ENCODE data around the gene PAM.

PAM gene

DNA sequence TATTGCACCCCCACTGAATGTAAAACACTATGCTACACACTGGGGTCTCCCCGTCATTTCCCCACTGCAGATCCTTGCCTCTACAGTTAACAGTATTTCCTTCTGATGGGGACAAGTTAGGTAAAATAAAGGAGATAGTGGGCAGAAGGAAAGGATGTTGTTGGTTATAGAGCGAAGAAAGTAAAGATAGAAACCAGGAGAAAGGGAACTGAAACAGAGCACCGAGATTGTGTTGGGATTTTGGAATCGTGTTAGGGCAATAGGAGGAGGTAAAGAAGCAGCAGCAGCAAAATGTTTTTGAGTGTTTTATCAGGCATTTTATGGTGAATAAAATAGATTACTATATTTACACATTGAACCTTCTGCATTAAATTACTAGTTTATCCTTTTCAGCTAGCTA lies 60.0 kb downstream of the PAM start:
- DNase-seq (ENCODE audit: low read depth) = no peak

DNA sequence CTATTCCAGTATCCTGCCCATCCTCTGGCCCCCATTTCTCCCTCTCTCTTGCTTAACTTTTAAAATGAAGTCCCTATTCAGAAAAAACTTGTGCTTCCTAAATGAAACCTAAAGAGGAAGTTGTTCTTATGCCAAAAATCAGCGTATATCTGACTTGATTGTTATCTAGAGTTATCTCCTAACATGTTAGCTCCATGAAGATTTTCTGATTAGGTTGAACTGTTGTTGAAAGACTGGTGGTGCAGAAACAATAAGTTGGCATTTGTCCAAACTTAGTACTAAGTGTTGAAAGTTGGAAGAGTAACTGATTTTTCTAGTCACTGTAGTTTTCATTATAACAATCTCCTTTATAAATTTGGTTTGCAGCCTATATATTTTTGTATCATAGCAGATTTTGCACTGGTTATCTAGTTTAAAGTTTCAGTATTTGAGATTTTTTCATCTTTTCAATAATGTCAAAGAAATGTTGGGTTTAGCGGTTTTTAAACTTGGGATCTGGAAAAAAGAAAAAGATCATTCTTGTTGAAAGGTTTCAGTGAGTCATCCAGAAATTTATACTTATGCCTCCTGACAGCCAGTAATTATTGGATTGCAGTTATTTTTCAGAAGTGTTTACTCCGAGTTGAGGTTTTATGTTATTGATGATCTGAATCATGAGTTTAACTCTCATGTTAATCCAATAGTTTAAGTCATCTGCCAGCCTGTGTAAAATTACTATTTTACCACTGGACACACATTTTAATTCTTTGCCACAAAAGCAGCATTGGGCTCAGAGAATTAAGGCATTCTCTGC lies 60.6 kb downstream of the PAM start:
- DNase-seq (ENCODE audit: low read depth) = no peak

DNA sequence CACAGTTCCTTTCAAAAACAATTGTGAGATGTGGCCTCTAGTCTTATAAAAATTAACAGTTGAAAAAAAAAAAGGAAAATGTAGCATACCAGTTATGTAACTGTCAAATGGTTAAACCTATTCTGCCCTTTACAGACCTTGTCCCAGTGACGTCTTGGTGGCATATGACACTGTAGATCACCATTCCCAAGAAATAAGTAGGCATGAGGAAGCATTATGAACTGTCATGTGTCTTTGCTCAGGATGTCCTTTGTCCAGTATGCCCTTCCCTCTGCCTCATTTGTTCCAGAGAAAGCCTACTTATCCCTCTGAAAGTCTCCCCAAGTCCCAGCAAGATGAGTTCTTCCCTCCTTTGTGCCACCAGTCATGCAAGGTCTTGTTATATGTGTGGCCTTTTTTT lies 63.2 kb downstream of the PAM start:
- no peak for DNase-seq (ENCODE audit: low read depth)

DNA sequence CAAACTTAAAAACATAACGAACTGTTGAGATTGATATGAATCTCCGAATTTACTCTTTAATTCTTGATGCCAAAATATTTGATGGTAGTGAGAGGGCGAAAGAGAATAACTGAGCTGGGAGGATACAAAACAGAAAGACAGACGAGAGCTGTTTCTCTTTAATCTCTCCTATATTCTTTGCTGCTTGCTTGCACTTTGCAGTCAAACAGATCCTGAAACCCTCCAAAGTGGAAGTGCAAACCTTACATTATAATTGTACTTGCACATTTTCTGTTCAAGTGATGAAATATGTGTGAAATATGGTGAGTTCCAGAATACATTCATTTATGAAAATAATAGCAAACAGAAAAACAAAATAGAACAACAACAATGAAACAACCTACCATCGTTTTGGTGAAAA lies 63.8 kb downstream of the PAM start:
- DNase-seq (ENCODE audit: low read depth) = no peak

DNA sequence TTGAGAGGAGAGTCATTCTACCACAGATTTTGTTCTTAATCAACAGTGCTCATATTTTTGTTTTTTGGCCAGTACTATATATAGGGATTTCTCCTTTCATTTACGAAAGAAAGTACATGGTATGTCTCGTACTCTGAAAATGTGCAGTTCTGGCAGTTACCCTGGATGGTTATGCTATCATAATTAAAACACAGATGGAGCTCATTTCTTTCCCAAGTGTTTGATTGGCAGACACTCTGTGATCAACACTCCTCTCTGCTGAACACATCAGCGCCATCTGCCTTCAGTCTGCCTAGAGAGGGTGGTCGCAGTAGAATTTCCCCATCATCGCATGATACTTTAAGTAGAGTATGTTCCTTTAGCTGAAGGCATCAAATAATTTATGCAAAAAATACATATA lies 64.5 kb downstream of the PAM start:
- no peak for DNase-seq (ENCODE audit: low read depth)

DNA sequence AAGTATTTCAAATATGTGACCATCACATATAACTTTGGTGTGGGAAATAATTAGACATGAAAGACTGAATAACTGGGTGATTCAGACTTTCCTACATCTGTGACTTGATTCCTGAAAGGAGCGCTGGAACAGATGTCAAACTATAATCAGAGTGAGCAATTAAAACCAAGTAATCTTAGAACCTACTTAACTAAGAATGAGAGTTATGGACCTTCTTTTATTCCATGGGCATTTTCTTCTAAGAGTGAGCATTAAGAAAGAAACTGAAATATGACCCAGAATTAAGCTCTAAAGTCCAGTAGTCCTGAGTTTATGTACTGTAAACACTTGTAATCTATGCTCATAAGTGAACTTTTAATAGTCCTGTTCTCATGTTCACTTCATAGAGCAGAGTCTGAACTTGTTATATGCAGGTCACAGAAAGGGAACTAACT lies 68.4 kb downstream of the PAM start:
- DNase-seq (ENCODE audit: low read depth) = no peak

DNA sequence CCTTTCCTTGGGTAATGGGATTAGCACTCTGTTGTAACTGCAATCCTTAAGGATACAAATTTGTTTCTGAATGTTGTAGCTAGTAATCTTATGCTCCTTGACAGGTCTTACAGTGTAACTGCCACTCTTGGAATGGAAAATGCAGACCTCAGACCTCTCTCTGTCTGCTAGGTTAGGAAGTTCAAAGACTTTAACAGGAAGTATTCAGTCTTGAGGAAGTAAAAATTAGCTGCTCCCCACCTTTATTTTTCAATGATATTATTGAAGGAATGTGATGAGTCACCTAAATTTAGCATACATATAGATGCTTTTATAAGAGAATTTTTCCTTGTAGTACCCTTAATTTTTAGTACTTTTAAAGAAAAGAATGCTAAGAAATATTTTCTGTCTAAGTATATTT lies 71.5 kb downstream of the PAM start:
- DNase-seq (ENCODE audit: low read depth) = no peak

DNA sequence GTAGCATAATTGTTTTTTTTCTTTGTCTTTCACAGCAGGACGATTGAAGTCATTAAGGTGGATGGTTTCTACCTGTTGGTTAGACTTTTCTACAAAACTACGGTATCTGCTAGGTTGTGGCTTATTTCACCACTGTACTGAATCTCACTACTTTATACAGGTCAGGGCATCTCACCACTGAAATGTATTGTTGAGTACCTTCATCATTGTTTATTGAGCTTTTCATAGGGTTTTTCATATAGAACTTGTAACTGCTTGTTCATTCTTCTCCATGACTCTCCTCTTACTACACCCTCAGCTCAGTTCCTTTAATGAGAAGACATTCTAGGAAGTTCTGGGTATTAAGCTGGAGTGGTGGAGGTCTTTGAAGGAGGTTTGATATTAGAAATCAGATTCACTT lies 75.1 kb downstream of the PAM start:
- DNase-seq (ENCODE audit: low read depth) = no peak

DNA sequence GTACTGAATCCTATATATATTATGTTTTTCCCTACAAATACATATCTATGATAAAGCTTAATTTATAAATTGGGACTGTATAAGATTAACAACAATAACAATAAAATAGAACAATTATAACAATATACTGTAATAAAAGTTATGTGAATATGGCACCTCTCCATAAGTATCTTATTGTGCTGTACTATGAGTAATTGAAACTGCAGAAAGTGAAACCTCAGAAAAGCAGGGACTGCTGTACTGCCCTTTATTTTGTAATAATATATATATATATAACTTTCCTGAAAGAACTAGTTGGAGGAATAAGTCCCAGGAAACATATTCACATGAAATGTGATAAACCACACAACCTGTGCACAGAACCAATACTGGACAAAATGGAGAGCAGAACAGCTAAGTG lies 77.3 kb downstream of the PAM start:
- no peak for DNase-seq (ENCODE audit: low read depth)

DNA sequence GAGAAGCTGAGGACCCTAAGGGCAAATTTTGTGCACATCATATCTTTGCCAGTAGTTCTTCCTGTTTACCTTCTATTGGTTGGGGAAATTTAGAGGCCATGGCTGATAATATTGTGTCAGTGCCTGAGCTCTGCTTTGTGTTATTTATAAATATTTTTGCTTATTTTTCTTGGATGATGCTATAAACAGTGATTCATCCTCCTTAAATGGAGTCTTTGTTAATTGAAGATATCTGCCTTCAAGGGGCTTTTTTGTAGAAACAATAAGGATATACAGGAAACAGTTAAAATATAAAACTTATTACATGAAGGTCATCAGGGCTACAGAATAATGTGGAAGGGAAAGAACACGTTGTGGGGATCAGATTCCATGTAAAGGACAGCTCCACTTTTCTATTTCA lies 78.0 kb downstream of the PAM start:
- no peak for DNase-seq (ENCODE audit: low read depth)

DNA sequence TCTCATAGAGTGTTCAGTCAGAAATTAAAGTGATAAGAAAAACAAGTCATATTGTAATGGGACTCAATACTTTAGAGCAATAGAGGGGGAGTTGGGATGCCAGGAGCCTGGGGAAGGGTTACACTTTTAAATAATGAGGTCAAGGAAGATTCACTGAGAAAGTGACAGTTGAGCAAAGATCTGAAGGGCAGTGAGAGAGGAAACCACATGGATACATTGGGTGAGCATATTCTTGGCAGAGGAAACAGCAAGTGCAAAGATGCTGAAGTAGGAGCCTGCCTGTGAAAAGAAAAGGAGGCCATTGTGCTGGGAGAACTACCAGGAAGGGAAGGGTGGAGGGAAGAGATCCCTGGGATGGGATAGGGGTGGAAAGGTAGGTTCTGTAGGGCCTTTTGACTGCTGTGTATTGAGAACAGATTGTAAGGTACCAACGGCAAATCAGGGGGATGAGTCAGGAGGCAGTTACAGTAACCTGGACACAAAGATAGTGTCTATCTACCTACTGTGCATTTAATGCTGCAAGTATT lies 79.4 kb downstream of the PAM start:
- no peak for DNase-seq (ENCODE audit: low read depth)

DNA sequence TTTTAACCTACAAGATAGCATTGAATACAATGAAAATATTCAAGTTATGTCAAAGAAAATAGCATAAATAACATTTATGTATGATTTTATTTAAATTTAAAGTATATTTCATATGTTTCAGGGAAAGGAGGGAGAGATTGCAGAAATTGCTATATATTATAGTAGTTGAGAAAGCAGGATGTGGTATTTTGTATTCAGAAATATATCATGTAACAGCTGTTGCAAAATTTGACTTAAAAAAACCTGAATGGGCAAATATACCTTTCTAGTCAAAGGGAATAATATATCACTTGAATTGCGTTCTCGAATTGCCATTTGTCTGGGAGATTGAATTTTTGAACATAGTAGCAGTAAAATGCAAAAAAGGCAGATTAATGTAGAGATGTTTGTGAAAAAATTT lies 80.6 kb downstream of the PAM start:
- DNase-seq (ENCODE audit: low read depth) = no peak

DNA sequence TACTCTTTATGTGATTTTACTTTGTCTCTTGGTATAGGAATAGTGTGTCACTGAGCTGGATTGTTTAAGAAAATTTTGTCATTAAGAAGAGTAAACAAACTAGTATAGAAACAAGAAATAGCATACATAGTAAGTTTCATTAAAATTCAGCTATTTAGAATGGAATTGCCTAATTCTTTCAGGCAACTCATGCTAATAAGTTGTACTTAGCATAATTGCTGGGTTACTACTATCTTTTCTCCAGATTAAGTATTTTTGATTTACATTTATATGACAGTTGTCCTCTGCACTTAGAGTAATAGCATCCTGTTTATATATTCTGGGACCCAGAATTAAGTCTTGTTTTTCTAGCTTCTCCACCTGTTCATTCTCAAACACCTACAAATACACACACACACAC lies 85.9 kb downstream of the PAM start:
- DNase-seq (ENCODE audit: low read depth) = no peak

DNA sequence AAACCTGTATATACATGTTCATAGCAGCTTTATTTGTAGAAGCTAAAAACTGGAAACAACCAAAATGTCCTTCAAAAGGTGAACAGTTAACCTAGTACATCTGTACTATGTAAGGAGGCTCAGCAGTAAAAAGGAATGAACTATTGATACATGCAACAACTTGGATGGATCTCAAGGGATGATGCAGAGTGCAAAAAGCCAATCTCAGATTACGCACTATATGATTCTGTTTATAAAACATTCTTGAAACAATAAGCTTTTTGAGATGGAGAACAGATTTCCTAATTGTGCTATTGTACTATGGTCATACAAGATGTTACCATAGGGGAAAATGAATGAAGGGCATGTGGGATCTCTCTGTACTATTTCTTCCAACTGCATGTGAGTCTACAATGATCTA lies 88.9 kb downstream of the PAM start:
- no peak for DNase-seq (ENCODE audit: low read depth)

DNA sequence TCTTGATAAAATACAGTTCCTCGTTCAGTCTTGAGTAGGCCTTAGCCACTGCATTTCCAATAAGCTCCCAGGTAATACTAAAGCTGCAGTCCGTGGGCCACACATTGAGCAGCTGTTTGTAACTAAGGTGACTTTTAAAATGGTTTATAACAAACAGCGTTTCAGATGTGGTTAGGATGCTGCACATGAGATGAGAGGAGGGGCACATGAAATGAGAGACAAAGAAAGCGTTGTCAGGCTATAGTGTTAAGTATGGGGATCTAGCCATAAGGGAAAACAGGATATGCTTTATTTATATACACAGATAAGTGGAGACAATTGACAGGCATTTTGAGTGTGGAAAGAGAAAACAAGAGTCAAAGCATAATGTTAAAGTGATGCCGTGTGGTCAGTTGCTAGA lies 89.9 kb downstream of the PAM start:
- no peak for DNase-seq (ENCODE audit: low read depth)

DNA sequence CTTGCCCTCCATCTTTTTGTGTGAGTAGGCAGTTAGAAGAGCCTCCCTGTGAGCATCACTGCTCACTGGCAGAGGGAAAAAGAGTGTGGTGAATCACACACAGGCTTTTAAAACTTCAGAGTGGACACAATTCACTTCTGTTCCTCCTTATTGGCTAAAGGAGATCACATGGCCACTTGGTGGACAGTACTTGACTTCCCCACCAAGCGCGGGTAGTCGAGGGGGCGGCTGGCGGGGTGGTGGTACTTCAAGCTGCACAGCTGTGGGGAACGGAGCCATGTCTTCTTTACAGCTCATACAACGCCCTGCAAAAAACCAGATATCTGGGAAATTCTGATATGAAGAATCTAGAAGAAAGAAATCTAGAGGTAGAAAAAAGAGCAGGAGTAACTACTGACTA lies 95.4 kb downstream of the PAM start:
- DNase-seq (ENCODE audit: low read depth) = no peak

DNA sequence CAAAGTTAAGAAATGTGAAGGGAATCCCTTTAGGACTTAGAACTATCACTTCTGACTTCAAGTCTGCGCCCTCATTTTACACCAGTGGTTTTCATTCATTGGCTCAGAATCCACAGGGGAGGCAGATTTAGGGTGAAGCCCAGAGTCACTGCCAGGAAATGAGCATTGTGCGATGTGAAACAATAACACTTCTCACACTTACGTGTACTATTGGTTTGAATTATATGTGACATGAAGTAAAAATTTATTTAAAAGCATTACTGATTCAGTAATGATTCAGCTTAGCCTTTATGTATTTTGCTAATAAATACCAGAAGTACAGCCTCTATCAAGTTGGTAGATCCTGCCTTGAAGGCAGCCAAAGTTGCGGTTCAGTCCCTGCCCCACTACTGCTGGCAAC lies 98.6 kb downstream of the PAM start:
- no peak for DNase-seq (ENCODE audit: low read depth)

DNA sequence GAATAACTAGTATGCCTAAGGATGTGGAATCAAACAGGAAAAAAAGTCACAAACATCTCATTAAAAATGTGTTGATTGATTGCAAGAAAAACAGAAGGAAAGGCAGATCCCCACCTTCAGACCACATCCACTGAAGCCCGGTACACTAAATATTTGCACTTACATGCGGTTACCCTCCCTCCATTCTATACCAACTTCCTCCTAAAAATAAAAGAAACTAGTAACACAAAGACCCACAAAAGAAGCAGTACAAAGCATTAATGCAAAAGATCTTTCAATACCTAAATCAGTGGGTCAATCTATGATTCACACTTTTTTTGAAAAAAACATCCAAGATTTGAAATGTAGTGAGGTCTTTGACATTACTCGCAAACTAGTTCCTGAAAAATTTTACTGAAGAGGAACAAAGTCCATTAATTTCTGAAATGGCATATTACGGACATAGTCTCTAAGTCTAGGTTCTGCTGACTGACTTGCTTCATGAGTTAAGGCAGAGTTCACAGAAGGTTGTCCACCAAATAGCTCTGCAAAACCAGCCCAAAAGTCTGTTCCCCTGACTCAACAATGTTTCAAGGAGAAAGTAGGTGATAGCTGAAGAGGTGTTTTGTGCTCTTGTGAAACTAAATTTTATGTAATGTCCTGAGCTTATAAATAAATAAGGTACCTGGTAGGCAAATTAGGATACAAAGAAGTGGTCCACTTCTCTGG lies 100.7 kb downstream of the PAM start:
- DNase-seq (ENCODE audit: low read depth) = no peak

DNA sequence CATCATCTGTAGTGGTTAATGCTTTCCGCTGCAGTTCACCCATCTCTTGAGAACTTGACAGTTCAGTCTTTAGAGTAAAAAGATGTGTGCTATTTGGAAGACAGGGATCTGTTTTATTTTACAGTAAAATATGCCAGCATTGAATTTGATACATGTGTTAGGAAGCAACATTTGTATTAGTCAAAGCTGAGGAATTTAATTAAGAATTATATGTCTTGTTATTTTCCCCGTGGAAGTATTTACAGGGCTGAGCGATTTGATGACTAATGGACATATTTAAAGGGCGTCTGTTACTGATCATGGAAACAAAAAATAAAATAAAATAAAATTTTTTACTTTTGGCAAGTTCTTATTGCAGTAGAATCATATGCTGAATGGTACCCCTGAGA lies 101.3 kb downstream of the PAM start:
- no peak for DNase-seq (ENCODE audit: low read depth)

DNA sequence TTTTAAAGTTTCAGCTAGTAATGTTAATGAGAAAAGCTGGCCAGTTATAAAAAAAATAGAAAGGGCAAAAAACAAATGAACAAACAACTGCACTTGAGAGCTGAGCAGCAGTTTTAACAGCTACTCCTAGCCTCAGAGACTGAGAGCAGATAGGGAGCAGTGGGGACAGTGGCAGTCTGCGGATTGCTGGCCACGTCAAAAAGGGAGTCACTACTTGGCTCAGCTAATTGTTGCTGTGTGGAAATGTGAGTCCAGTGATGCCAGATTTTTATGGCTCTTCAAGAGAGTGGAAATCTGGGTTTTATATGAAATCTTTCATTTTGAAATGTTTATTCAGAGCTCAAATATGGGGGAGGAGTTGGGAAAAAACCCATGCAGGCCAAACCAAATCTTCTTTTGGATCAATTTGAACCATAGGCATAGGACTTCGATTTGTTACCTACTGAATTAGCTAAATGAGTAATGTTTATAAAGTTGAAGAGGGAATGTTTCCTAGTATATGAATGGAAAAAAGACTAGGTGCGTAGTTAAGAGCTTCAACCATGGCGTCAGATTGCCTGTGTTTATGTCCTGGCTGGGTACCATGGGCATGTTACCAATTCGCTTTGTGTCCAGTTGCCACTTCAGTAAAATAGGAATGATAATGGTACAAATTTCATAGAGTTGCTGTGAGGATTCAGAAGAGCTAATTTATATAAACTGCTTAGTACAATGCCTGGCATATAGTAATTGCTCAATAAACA lies 102.1 kb downstream of the PAM start:
- DNase-seq (ENCODE audit: low read depth) = no peak

DNA sequence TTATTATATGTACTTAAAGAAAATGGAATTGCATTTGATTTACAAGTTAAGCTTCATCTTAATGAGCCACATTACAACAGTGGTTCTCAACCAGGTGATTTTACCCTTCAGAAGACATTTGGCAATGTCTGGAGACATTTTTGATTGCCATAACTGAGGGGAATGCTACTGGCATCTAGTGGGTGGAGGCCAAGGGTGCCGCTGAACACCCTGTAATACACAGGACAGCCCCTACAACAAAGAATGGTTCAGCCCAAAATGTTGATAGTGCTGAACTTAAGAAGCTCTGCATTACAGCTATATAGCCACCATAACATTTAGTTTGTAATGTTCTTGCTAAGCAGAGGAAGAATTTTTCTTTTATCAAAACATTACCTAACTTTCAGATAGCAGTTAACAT lies 103.1 kb downstream of the PAM start:
- DNase-seq (ENCODE audit: low read depth) = no peak

DNA sequence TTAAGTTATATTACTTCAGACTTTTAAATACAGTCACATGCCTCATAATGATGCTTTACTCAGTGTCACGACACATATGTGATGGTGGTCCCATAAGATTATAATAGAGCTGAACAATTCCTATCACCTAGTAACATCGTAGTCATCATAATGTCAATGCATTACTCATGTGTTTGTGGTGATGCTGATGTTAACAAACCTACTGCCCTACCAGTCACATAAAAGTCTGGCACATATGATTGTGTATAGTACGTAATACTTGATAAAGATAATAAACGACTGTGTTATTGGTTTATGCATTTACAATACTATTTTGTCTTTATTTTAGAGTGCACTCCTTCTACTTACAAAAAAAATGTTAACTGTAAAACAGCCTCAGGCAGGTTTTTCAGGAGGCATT lies 103.7 kb downstream of the PAM start:
- no peak for DNase-seq (ENCODE audit: low read depth)

DNA sequence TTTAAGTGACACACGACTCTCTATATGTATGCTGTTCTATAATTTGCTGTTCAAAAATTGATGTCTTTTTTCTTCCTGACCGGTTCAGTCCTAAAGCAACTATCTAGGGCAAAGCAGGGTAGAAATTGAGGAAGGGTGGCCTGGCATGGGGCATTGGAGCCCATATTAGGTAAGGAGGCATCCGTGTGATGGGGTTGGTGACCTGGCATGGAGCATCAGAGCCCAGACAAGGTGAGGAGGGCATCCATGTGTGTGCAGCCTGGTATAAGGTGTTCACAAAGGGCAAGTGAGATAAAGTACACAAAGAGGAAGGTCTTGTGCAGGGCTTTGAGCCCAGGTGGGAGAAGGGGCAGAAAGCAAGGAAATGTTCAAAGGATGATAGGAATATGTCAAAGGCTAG lies 104.9 kb downstream of the PAM start:
- no peak for DNase-seq (ENCODE audit: low read depth)
